HepG2 (cell line): ENCODE measurements around the gene EFL1. TPM values are rescaled to one million over a fixed set of nuclear protein-coding genes. Genes with fewer than 3 reads are reported as not detected.

Source experiments
- ARID5B ChIP-seq: IDR thresholded peaks from 2 replicates; pipeline ENCODE4 v1.4.0; 2020; ENCODE audit warnings: mild to moderate bottlenecking, missing genetic modification reagents
- NFIC ChIP-seq: IDR thresholded peaks from 2 replicates; pipeline ENCODE4 v1.6.1; 2012; ENCODE audit warnings: mild to moderate bottlenecking, low read length, inconsistent platforms
- PATZ1 ChIP-seq: sonication (generic); formaldehyde crosslinking; IDR thresholded peaks from 2 replicates; pipeline ENCODE4 v1.4.0; 2020; ENCODE audit warnings: missing genetic modification reagents
- SPEN ChIP-seq: sonication (generic); formaldehyde crosslinking; IDR thresholded peaks from 2 replicates; pipeline ENCODE4 v1.5.1; 2020; ENCODE audit warnings: low read depth, mild to moderate bottlenecking, missing genetic modification reagents
- ZBTB4 ChIP-seq: sonication (generic); formaldehyde crosslinking; IDR thresholded peaks from 2 replicates; pipeline ENCODE4 v1.4.0; 2020; ENCODE audit warnings: missing genetic modification reagents, mild to moderate bottlenecking, borderline replicate concordance
- ZNF207 ChIP-seq: fragments of 450-650 bp; IDR thresholded peaks from 2 replicates; pipeline ENCODE4 v1.6.1; 2016; ENCODE audit warnings: antibody characterized with exemption, borderline replicate concordance
- ZNF318 ChIP-seq: sonication (generic); formaldehyde crosslinking; IDR thresholded peaks from 2 replicates; pipeline ENCODE4 v1.4.0; 2020; ENCODE audit warnings: mild to moderate bottlenecking, missing genetic modification reagents
- ZNF510 ChIP-seq: sonication (generic); formaldehyde crosslinking; IDR thresholded peaks from 2 replicates; pipeline ENCODE4 v1.4.0; 2020; ENCODE audit warnings: low read depth, mild to moderate bottlenecking, missing genetic modification reagents
- ZNF557 ChIP-seq: sonication (generic); formaldehyde crosslinking; IDR thresholded peaks from 2 replicates; pipeline ENCODE4 v1.4.0; 2020; ENCODE audit warnings: missing genetic modification reagents
- polyA plus RNA-seq, 8 experiments: library from polyadenylated mRNA; depleted of rRNA in 3 of 8; stranded (reverse) in 7 of 8; unstranded in 1 of 8; fragments of >200 nt; fragmentation: Illumina TruSeq in 4 of 8; extraction: Trizol in 4 of 8; gene quantifications; 2 replicates each; pipeline versions ENCODE4 v1.2.1 to v1.2.3, GENCODE V29; 2011 to 2016; ENCODE audit warnings: low read depth in 4 of 8, missing spikeins in 1 of 8, mixed read lengths in 1 of 8; ENCODE audit not compliant: insufficient read depth in 1 of 8
- total RNA-seq, 5 experiments: library from RNA; depleted of rRNA; stranded (reverse); fragments of >200 nt; fragmentation: Illumina TruSeq; extraction: Trizol; gene quantifications; 2 replicates each; pipeline ENCODE4 v1.2.3, GENCODE V29; 2016; ENCODE audit warnings: low read depth in 1 of 5

Gene EFL1
- total and polyA plus RNA-seq, 2 of the 13 experiments (the other 11 are each of a cell fraction or from before 2014, with no cell fraction given), result 6.4 to 12.0 TPM

- TF ChIP-seq ARID5B (CRISPR knock-in tag), result peak; percentile 30; the same call in 1 of the 2 replicates
- no peak for TF ChIP-seq SPEN
- TF ChIP-seq ZNF318, result no peak
- TF ChIP-seq ZNF207, result no peak
- no peak for TF ChIP-seq PATZ1 (CRISPR knock-in tag)
- TF ChIP-seq NFIC, result no peak
- TF ChIP-seq ZBTB4, result no peak
- TF ChIP-seq ZNF557 (CRISPR knock-in tag), result no peak
- TF ChIP-seq ZNF510, result no peak
Observed at GRCh38 chr15:82262422-82263026, at the start of gene EFL1, which contains the start of gene SAXO2 (continued).
